Suppressor macrophage (primary cell): ENCODE data around the gene CASP5.
"Not testable (repeated sequence)": the region's sequence is repeated elsewhere in the genome, so short reads cannot be mapped to it uniquely, and the experiment has no call there.

Source experiments
- DNase-seq, 4 experiments: peaks; one replicate each; pipeline ENCODE4 v3.0.0-alpha.2; 2020 to 2022
- total RNA-seq, 17 experiments: gene quantifications; one replicate each; lab custom pipeline; 2026; ENCODE audit warnings: mixed read lengths in 6 of 17, inconsistent platforms in 3 of 17; lab: John Stamatoyannopoulos, UW

Gene CASP5
- total RNA-seq: 0.10 to 20.6 (median 1.4) reads per million in 17 experiments

DNA sequence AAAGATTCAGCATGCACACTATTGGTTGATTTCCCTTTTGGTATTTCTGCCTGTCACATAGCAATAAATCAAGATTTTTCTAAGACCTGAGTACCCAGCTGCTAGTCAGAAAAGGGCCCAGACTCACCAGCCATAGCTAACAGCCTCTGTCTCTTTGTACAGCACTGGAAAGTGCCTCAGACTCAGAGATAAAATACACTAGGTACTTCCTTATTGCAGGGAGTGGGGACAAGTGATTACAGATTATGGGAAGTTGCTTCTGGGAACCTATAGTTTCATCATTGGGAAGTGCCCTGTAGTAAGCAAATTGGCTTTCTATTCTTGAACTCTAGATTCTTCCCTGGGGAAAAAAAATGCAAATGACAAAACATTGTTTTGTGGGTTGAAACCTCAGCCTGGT is at the start of gene CASP5:
TSS of gene CASP5 (minus strand) at position 166 of the 400 bp plus-strand sequence. CDS start at position 134, 32 bp downstream.
- DNase-seq: peak; percentile 50 to 84 (median 65)

DNA sequence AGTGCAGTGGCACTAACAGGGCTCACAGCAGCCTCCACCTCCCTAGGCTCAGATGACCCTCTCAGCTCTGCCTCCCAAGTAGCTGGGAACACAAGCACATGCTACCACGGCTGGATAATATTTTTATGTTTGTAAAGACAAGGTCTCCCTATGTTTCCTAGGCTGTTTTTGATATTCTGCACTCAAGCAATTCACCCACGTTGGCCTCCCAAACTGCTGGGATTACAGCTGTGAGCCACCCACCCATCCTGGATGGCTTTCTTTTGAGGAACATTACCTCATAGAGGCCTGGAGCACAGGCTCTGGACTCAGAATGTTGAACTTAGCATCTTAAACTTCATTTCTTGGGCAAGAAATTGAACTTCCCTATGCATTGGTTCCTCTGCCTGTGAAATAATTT is 49.1 kb upstream of the CASP5 start:
- DNase-seq: peak in 2 of 4 experiments; percentile 52 to 65

DNA sequence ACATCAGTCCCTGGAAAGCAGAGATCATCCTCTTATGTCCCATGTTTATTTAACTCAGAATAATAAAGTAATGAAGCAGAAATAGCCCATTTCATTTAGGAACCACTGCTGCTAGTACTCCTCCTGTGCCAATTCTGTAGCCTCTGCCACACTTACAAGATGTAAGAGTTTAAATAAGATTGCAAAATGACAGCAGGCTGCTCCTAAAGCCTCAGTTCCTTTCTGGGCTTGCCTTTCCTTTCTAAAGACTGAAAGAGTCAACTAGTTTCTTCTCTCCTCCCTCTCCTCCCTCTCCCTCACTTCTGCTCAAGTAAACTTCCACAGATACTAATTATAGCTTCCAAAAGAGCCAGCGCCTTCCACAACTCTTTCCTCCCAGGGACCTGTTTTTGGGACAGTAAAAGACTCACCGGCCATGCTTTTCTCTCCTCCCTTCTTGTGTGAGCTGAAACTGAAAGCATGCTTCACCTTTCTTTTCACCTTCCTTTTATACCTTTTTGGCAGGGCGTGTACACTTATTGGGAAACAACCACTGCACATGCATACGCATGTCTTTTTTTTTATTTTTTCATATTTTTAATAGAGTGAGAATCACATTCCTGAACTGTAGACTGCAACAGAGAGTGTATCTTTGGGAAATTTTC is 48.2 kb upstream of the CASP5 start:
- DNase-seq: peak in 3 of 4 experiments; percentile 42 to 58 (median 51)

DNA sequence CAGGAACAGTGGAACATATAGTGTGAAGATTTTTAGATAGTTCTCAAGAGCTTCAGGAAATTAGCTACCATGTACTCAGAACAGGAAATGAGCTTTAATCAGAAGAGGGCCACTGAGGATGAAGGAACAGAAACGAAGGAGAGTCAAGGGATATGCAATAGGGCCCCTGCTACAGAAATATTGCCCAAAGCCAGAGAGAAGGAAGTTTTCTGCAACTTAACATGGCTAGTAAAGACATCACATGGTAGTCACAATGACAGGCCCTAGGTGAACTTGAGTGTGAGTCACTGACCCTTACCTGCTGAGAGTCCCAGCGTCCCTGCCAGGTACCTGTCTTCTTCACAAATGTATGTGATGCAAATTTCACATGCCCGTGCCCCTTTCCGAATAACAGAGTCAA is 47.3 kb upstream of the CASP5 start:
- DNase-seq: peak in 3 of 4 experiments; percentile 39 to 47 (median 40)

DNA sequence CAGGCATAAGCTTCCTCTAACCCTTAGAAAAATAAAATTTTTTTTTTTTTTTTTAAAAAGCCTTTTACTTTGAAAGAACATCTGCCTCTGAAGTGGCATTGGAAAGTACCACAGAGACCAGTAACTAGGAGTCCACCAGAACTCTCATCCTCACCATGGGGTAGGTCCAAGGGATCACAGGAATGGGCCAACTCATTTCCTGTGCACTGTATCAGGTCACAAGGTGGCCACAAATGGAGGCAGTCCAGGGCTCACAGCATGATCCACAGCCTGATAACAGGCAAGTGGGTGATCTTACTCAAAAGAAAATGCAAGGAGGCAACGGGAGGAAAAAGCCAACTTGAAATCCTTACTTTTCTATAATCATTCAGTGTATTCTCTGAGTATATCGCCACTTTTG is 46.8 kb upstream of the CASP5 start:
- not testable (repeated sequence) for DNase-seq

DNA sequence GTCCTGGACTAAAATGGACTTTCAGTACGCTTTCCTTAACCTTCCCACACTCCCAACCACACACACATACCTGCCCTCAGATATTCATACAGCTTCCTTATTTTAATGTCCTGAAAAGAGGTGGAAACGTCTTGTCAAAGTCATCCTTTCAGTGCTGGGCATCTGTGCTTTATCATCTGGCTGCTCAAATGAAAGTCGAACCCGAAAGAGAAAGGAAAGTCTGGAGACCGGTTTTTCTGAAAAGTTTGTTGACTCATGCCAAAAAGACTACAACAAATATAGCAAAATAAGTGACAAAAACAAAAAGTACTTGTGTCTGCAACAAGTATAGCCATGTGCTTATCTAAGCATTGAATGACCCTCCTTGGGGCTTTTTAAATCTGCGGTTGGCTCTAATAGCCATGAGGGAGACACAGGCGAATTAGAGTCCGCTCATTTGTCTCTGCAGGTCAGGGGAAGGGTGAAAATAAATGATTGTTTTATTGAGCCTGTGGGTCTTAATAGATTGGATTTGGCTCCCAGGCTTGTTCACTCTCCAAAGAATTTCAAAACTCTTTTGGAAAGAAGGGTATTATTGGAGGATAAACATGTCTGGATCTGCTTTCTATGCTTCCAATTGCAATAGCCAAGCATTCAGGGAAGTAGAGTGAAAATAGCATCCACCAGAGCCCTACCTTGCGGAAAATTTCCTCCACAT is 40.4 kb upstream of the CASP5 start:
- not testable (repeated sequence) for DNase-seq

DNA sequence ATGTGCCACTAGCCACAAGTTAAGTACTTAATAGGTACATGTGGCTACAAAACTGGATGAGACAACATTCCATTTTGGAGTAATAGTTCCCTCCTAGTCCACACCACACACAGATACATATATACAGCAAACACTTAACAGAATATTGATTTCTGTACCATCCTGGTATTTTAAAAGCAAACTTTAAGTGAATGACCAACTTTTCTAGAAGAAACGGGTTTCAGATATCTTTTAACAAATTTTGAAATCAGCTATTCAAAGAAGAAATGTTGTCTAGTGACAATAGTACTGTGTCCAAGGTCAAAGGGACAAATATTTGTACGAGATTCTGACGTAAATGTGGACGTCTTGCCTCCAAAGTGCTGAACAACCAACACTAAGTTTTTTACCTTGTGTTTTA is 34.5 kb upstream of the CASP5 start:
- DNase-seq: no peak

DNA sequence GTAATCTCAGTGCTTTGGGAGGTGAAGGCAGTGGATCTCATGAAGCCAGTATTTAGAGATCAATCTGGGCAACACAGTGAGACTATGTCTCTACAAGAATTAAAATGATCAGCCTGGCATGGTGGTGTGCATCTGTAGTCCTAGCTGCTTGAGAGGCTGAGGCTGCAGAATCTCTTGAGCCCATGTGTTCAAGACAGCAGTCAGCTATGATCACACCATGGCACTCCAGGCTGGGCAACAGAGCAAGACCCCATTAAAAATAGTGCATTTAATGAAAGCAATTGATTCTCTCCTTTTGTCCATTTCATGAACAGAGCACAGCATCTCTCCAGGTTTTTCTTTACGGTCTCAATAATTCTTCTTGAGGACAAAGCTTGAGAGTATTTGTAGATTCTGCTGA is 33.5 kb upstream of the CASP5 start:
- DNase-seq: no peak

DNA sequence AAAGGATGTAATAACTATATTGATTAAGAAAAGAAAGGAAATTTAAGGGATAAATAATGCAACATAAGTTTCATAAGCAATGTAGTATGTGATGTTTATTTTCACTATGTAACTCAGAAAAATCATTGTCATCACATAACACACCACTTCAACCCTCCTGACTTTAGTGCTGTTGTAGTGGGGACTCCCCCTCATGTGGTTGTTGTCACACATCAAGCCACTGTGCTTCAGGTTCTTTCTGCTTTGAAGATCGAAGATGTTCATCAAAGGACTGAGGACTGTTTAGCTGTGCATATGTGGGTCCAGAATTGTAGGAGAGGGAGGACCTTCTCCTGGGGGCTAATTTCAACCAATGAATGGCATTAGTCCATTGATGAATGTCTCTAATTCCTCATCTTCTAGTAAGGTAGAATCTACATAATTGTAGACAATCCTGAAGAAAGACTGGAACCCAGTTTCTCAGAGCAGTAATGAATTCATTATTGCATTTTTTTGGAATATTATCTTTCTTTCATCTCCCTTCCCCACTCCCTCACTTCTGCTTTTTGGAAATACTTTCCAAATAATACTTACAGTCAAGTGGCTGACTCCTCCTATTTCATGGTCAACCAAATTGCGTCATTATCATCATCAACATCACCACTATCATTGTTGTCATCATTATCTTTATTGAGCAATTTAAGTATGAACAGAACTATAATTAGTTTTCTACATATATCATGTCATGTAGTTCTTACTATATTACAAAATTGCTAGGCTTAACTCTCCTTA is 31.9 kb upstream of the CASP5 start:
- peak in 1 of 4 experiments; percentile 43 for DNase-seq

DNA sequence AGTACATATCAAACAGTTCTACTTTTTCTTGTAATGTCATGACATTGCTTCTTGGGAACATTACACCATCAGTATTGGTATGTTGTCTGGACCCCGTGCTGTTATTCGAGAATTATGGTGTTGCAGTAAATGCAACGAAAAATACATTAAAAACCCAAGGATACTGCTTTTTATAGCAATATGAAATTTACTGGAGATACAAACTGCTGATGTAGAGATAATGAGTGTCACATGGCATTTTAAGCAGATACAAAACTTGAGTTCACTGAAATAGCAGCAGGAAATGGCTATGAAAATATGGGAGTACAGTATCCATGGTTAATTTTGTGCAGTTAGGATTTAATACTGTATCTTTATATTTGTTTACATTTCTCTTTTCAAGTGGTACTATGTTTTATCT is 29.5 kb upstream of the CASP5 start:
- DNase-seq: no peak

DNA sequence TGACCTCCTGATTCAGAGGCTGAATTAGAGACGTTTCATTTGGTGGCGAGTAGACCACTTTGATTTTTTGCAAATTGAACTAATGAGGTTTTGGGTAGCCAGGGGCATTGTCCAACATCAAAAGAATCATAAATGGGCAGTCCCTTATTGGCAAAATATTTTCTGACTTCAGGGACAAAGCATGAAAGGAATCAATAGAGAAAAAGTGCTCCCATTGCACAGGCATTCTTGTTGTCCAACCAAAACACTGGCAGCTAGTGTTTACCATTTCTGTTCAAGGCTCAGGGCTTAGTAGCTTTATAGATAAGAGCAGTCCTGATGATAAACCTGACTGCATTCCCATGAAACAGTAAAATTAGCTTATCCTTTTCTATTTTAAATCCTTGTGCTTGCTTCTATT is 28.6 kb upstream of the CASP5 start:
- DNase-seq: no peak

DNA sequence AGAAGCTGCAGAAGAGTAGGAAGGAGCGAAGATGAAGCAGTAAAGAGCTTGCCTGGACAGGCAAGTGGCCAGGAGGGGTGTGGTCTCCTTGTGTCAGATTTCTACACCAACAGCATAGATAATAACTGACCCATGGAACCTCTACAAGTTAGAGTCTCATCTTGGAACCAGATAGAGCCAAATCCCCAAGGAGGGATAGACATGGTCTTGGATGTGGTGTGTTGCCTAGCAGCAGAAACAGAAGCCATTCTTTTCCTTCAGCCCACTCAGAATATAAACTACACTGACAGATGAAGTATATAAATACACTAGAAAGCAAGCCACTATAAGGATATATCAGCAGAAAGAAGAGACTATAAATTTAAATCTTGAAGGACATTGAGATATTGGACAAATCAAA is 26.5 kb upstream of the CASP5 start:
- no peak for DNase-seq

DNA sequence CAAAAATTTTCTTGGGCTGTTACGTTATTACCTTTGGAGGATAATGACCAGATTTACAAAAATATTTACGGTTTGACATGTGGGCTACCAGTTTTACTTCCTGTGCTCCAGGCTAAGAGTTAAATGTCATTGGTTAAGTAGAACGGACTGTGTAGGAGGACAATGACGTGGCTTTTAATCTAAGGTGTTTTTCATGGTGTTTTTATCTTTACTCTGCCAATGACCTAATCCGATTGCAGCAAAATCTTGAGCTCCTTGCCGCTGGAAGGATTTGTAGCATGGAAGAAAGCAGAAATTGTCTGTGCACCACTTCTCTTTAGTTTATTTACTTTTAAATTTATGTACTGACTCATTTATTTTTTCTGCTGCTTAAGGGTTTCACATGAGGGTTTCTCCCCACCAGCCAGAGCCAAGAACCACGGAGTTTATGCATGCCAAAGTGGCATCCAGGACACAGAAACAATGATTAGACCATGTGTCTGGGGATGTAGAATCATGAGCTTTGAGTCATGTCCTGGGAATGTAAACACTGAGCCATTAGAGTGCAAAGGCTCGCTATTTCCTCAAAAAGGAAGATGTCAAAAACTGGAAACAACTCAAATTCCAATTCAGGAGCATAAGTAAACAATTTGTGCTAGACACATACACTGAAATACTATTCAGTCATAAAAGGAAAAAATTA is 24.1 kb upstream of the CASP5 start:
- peak; percentile 79 to 93 (median 84) for DNase-seq

DNA sequence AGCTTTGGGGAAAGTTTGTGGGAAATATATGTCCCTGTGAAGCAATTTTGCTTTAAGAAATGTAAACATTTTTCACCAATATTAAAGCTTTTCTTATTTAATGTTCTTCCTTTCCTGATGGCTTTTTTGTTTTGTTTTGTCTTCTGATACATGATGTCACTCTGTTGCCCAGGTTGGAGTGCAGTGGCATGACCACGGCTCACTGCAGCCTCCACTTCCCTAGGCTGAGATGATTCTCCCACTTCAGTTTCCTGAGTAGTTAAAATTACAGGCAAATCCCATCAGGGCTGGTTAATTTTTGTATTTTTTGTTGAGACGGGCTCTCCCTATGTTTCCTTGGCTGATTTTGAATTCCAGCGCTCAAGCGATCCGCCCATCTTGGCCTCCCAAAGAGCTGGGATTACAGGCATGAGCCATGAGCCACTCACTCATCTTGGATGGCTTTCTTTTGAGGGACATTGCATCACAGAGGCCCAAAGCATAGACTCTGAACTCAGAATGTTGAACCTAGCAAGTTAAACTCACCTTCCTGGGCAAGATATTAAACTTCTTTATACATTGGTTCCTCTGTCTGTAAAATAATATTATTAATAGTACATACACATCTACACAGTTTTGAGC is 22.8 kb upstream of the CASP5 start:
- peak; percentile 39 to 70 (median 65) for DNase-seq

DNA sequence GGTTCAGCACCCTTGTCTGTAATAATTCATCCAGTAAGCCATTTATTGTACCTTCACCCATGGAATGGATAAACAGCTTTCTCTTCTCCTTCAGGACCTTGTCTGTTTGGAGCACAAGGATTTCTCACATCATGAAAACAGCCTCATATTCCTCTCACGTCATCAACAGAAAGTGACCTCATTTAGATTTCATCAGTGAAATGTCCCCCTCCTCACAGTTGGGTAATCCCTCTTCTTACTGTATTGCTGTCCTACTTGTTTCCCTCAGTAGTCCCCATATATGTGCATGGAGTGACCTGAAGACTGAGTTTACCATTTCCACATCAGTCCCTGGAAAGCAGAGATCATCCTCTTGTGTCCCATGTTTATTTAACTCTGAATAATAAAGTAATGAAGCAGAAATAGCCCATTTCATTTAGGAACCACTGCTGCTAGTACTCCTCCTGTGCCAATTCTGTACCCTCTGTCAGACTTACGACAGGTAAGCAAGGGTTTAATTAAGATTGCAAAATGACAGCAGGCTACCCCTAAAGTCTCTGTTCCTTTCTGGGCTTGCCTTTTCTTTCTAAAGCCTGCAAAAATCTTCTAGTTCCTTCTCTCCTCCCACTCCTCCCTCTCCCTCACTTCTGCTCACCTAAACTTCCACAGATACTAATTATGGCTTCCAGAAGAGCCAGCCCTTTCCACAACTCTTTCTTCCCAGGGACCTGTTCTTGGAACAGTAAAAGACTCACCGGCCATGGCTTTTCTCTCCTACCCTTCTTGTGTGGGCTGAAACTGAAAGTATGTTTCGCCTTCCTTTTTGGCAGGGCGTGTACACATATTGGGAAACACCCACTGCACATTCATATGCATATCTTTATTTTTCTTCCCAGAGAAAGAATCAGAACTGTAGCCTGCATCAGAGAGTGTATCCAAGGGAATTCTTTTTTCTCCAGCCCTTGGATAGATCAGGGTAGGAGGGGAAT is 21.9 kb upstream of the CASP5 start, which contains the start of gene CARD16:
TSS of gene CARD16 (minus strand) at position 779 of the 968 bp plus-strand sequence. CDS start at position 741, 38 bp downstream.
- DNase-seq: peak; percentile 57 to 81 (median 73)

DNA sequence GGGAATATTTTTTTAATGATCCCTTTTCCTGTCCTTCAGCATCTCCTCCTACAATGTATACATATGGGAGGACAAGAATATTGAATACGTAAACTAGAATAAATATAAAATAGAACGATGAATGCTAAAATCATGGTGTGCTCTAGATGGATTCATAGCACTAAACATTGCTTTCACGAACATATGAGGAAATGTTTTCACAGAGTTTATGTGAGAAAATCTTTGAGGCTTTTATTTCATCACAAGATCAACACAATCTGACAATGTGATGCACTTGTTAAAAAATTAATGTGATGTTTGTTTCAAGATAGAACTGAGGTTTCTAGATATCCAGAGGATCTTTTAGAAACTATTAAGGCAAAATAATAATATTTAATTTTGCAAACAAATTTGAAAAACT is 19.2 kb upstream of the CASP5 start:
- DNase-seq: no peak

DNA sequence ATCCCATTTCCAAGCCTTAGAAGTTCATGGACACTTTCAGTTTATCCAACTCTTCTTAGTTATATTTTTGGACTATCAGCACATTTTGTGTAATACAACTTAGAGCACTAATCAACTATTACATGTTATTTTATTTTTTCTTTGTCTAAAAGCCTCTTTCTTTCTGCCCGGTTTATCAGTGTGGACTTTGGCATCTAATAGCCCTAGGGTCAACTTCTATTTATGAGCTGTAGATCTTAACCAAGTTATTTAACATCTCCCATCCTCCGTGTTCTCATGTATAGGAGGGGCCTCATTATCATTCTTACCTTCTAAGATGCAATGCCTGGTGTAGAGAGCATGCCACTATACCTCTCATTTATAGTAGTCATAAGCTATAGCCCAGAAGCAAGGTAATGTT is 17.7 kb upstream of the CASP5 start:
- no peak for DNase-seq

DNA sequence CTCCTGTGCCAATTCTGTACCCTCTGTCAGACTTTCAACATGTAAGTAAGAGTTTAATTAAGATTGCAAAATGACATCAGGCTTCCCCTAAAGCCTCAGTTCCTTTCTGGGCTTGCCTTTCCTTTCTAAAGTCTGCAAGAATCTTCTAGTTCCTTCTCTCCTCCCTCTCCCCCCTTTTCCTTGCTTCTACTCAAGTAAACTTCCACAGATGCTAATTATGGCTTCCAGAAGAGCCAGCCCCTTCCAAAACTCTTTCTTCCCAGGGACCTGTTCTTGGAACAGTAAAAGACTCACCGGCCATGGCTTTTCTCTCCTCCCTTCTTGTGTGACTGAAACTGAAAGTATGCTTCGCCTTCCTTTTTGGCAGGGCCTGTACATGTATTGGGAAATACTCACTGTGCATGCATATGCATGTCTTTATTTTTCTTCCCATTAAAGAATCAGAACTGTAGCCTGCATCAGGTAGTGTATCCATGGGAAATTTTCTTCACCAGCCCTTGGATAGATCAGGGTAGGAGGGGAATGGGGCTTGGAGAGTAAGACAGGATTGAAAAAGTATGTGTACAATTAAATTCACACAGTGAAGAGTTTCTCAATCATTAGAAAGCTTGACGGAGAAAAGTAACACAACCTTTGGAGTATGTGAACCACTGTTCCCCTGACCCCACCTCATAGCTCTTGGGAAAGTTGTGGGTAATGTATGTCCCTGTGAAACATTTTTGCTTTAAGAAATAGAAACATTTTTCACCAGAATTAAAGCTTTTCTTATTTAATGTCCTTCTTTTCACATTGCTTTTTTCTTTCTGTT is 12.0 kb upstream of the CASP5 start, which contains the start of gene CASP1:
TSS of gene CASP1 (minus strand) at position 332 of the 808 bp plus-strand sequence. CDS start at position 301, 31 bp downstream.
- DNase-seq: peak; percentile 61 to 82 (median 74)

DNA sequence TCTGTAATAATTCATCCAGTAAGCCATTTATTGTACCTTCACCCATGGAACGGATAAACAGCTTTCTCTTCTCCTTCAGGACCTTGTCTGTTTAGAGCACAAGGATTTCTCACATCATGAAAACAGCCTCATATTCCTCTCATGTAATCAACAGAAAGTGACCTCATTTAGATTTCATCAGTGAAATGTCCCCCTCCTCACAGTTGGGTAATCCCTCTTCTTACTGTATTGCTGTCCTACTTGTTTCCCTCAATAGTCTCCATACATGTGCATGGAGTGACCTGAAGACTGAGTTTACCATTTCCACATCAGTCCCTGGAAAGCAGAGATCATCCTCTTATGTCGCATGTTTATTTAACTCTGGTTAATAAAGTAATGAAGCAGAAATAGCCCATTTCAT is 11.4 kb upstream of the CASP5 start:
- DNase-seq: not testable (repeated sequence)

DNA sequence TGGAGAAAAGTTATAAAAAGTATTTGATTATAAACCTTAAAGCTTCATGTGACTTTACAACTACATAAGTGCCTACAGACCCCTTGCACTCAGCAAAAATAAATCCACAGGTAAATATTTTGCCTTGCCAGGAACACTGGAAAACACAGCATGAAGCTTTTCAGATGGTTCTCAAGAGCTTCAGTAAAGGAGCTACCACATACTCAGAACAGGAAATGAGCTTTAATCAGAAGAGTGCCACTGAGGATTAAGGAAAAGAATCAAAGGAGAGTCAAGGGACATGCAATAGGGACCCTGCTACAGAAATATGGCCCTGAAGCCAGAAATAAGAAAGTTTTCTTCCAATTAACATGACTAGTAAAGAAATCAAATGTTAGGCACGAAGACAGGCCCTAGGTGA is 10.8 kb upstream of the CASP5 start:
- DNase-seq: no peak
